H1 (cell line): ENCODE results near the gene BUD13. TPM values are rescaled to one million over a fixed set of nuclear protein-coding genes. Genes with fewer than 3 reads are reported as not detected.

Experiments
- CHD2 ChIP-seq: IDR thresholded peaks from 2 replicates; pipeline ENCODE4 v1.6.1; 2012; ENCODE audit warnings: low read length, improper control_type of control experiment
- KDM5A ChIP-seq: fragments of 200-600 bp; IDR thresholded peaks from 2 replicates; pipeline ENCODE4 v1.7.1; 2012; ENCODE audit warnings: mild to moderate bottlenecking, low read length, inconsistent platforms, mixed read lengths
- NANOG ChIP-seq: IDR thresholded peaks from 2 replicates; pipeline ENCODE4 v1.6.1; 2011; ENCODE audit warnings: low read length, low read depth, mild to moderate bottlenecking, inconsistent platforms; ENCODE audit not compliant: insufficient read depth, poor library complexity, severe bottlenecking
- RXRA ChIP-seq: IDR thresholded peaks from 2 replicates; pipeline ENCODE4 v1.6.1; 2011; ENCODE audit warnings: low read depth, mild to moderate bottlenecking, low read length, moderate library complexity; ENCODE audit not compliant: insufficient read depth
- SIRT6 ChIP-seq: IDR thresholded peaks from one replicate; pipeline ENCODE4 v1.7.1; 2012; ENCODE audit warnings: low read length, inconsistent platforms
- SP2 ChIP-seq: IDR thresholded peaks from 2 replicates; pipeline ENCODE4 v1.6.1; 2012; ENCODE audit warnings: mild to moderate bottlenecking, low read length, inconsistent platforms
- SRF ChIP-seq: IDR thresholded peaks from 2 replicates; pipeline ENCODE4 v1.6.1; 2011; ENCODE audit warnings: mild to moderate bottlenecking, low read depth, low read length, moderate library complexity
- TAF1 ChIP-seq: IDR thresholded peaks from 2 replicates; pipeline ENCODE4 v1.6.1; 2011; ENCODE audit warnings: mild to moderate bottlenecking, low read depth, low read length
- ZNF274 ChIP-seq: IDR thresholded peaks from 2 replicates; pipeline ENCODE4 v1.7.0; 2012; ENCODE audit warnings: low read length, borderline replicate concordance; ENCODE audit errors: extremely low read depth
- polyA plus RNA-seq, 7 experiments: library from polyadenylated mRNA; depleted of rRNA in 3 of 7; stranded (reverse) in 5 of 7; unstranded in 2 of 7; fragments of >200 nt in 5 of 7; fragments of 200-250 nt in 2 of 7; gene quantifications; 1 replicate in 5 of 7; 2 replicates in 1 of 7; 4 replicates in 1 of 7; pipeline versions ENCODE4 v1.2.1 to v1.2.3, GENCODE V29; 2011 to 2013; ENCODE audit warnings: missing spikeins in 2 of 7, mixed read lengths in 2 of 7
- total RNA-seq: library from RNA; stranded (reverse); fragmentation: NEBNext Ultra II Directional; extraction: Animal tissue kit (Norgen Biotek cat#: 25700); gene quantifications from 2 replicates; pipeline ENCODE4 v1.2.1, GENCODE V29; 2021

Gene BUD13
- total and polyA plus RNA-seq, 2 of the 8 experiments (the other 6 are each of a cell fraction or from before 2014, with no cell fraction given), result 24.8 to 27.2 TPM

GRCh38 chr11:116700586-116701220, 72.1 kb downstream of the BUD13 start (continued):
- TF ChIP-seq SIRT6, result no peak
- TF ChIP-seq KDM5A, result no peak
- TF ChIP-seq TAF1, result no peak
- no peak for TF ChIP-seq RXRA
- TF ChIP-seq SRF, result no peak
- TF ChIP-seq SP2, result no peak
- no peak for TF ChIP-seq NANOG
- no peak for TF ChIP-seq CHD2
- TF ChIP-seq ZNF274, result no peak

Other genes starting within 250 kb of the BUD13 start
- 70.5 and 81.2 TPM in 2 replicates for gene ZPR1, start 15.0 kb upstream of the BUD13 start, total RNA-seq
- 36.6 and 36.7 TPM in 2 replicates for gene ZPR1, start 15.0 kb upstream of the BUD13 start, polyA plus RNA-seq (2011; rRNA removed)
- 0.15 and 0.21 TPM in 2 replicates for gene APOA5, start 18.9 kb upstream of the BUD13 start, total RNA-seq
- gene APOA5, start 18.9 kb upstream of the BUD13 start, polyA plus RNA-seq (2011; rRNA removed), result 0.08 and 0.09 TPM in 2 replicates
- not detected in 2 replicates for gene APOA4, start 50.3 kb upstream of the BUD13 start, total RNA-seq
- gene APOA4, start 50.3 kb upstream of the BUD13 start, polyA plus RNA-seq (2011; rRNA removed), result not detected in 2 replicates
- not detected in 2 replicates for gene APOC3, start 56.9 kb upstream of the BUD13 start, total RNA-seq
- not detected in 2 replicates for gene APOC3, start 56.9 kb upstream of the BUD13 start, polyA plus RNA-seq (2011; rRNA removed)
- gene APOA1, start 64.6 kb upstream of the BUD13 start, total RNA-seq, result 0.48 TPM in 1 of 2 replicates, not detected in the other
- gene APOA1, start 64.6 kb upstream of the BUD13 start, polyA plus RNA-seq (2011; rRNA removed), result 0.47 and 0.80 TPM in 2 replicates